ENCODE measurements around the gene PPDPF. TPM values are rescaled to one million over a fixed set of nuclear protein-coding genes. Genes with fewer than 3 reads are reported as not detected.

The PPDPF gene
- total RNA-seq, 1 experiment from 2014 or later: 149 TPM

GRCh38 chr20:63496596-63497120, 23.9 kb upstream of the PPDPF start:
- peaks cover 2 to 11% of the 10 kb centered on the region in 2 experiments; a peak in 3 of 5 replicates for H3K9me3 Mint-ChIP-seq
- Histone ChIP-seq H2BK12ac (ENCODE audit: insufficient read length, low read depth, low read length) (no peak overlapping the region), H4K91ac (ENCODE audit: insufficient read length, low read depth, low read length) (no peak overlapping the region), H3K4ac (ENCODE audit: low read depth, low read length) (no peak overlapping the region), H2AK5ac (ENCODE audit: insufficient read length, low read length) (no peak overlapping the region), H3K9me3 (ENCODE audit: control insufficient read depth, low read depth, low read length) (no peaks in the 10 kb centered on the region), H2BK15ac (ENCODE audit: low read depth, low read length) (no peak overlapping the region), H3K4me1 (ENCODE audit: insufficient read depth, low read length) (no peaks in the 10 kb centered on the region), H2BK5ac (ENCODE audit: insufficient read length, low read length) (no peak overlapping the region), H4K8ac (replicated peaks; ENCODE audit: insufficient read length, low read depth, low read length) (no peak overlapping the region), H3K27me3 (ENCODE audit: insufficient read depth, low read length) (peaks cover 4% of the 10 kb centered on the region; the same call in 1 of the 2 replicates), H4K20me1 (ENCODE audit: control insufficient read depth, insufficient read depth, insufficient read length) (peaks cover 2% of the 10 kb centered on the region), H3K4me2 (ENCODE audit: insufficient read depth, insufficient read length, low read length) (peak overlapping the region; percentile 35), H4K5ac (ENCODE audit: insufficient read length, low read depth, low read length) (no peak overlapping the region), H3T11ph (ENCODE audit: low read length) (no peak overlapping the region), H3K23ac (ENCODE audit: insufficient read length, low read depth, low read length) (no peak overlapping the region), H3K56ac (ENCODE audit: insufficient read length, low read depth, low read length) (no peak overlapping the region), H2AFZ (ENCODE audit: low read length) (no peak overlapping the region), H3K79me2 (ENCODE audit: insufficient read depth, low read length) (no peaks in the 10 kb centered on the region), H3K18ac (ENCODE audit: insufficient read length, low read depth, low read length) (no peak overlapping the region), H3K23me2 (ENCODE audit: insufficient read length, low read depth, low read length, poor library complexity, severe bottlenecking) (peaks cover 5% of the 10 kb centered on the region), H2BK20ac (ENCODE audit: low read depth, low read length, poor library complexity, severe bottlenecking) (no peak overlapping the region), H3K9ac (ENCODE audit: extremely low read depth, insufficient read length, low read length) (no peak overlapping the region), H2BK120ac (ENCODE audit: low read depth, low read length, poor library complexity, severe bottlenecking) (no peak overlapping the region), H3K14ac (ENCODE audit: insufficient read depth, low read length) (no peak overlapping the region), H3K27ac (ENCODE audit: insufficient read length, low read depth, low read length) (no peak overlapping the region), H3K79me1 (ENCODE audit: insufficient read depth, low read depth, low read length, poor library complexity, severe bottlenecking) (no peaks in the 10 kb centered on the region)
- TF ChIP-seq CTCF (conservative IDR thresholded peaks at IDR 0.05): no peak
- peak; percentile 35 for DNase-seq
- peaks cover 46% of the 10 kb centered on the region for H3K27me3 Mint-ChIP-seq (ENCODE audit: low read depth)
- peak overlapping the region in 1 of 2 experiments; percentile 62; a peak in 1 of 5 replicates for H3K4me3 Mint-ChIP-seq
- H3K4me1 Mint-ChIP-seq: peaks cover 4 to 10% of the 10 kb centered on the region in 2 experiments; a peak in 3 of 4 replicates
- no peak overlapping the region for H3K27ac Mint-ChIP-seq
- WGBS (ENCODE audit: extremely low coverage, insufficient read length, low lambda C conversion rate): no CpG with 5 or more reads among the region's 16 CpGs
- peaks cover 12 to 19% (median 12%) of the 10 kb centered on the region in 3 experiments; a peak in 6 of 7 replicates for H3K36me3 Mint-ChIP-seq (ENCODE audit: insufficient read depth in 1 of 3, low read depth in 3 of 3)
